Fibroblast of the aortic adventitia (primary cell): ENCODE measurements around the gene CLRN3. TPM values are rescaled to one million over a fixed set of nuclear protein-coding genes. Genes with fewer than 3 reads are reported as not detected.

Experiments used
- DNase-seq: peaks from one replicate; pipeline ENCODE4 v3.0.0-alpha.2; 2010; ENCODE audit warnings: low read depth
- H3K4me3 ChIP-seq: 2 replicates; pipeline ENCODE4 v1.5.1; 2011; ENCODE audit warnings: low read depth, mild to moderate bottlenecking, control low read depth, low read length, moderate library complexity
- CTCF ChIP-seq: IDR thresholded peaks from 2 replicates; pipeline ENCODE4 v1.5.1; 2011; ENCODE audit warnings: mild to moderate bottlenecking, low read length, control low read depth, inconsistent platforms; ENCODE audit not compliant: insufficient read depth
- total RNA-seq: library from RNA; depleted of rRNA; stranded (reverse); fragments of >200 nt; gene quantifications from 2 replicates; pipeline ENCODE4 v1.2.3, GENCODE V29; 2012; ENCODE audit warnings: low replicate concordance

The CLRN3 gene
- total RNA-seq, 1 donor = not detected

GRCh38 chr10:127851661-127852194 lies 41.0 kb downstream of the CLRN3 start:
- no peak overlapping the region for H3K4me3 ChIP-seq
- TF ChIP-seq CTCF = no peak
- no peak for DNase-seq

GRCh38 chr10:127850944-127851343 lies 41.8 kb downstream of the CLRN3 start:
- H3K4me3 ChIP-seq = no peak overlapping the region
- no peak for DNase-seq
- no peak for TF ChIP-seq CTCF

GRCh38 chr10:127849921-127850320 lies 42.8 kb downstream of the CLRN3 start:
- H3K4me3 ChIP-seq = no peak overlapping the region
- DNase-seq = no peak
- no peak for TF ChIP-seq CTCF

- TF ChIP-seq CTCF = no peak
Observed at GRCh38 chr10:127849224-127849623, 43.5 kb downstream of the CLRN3 start.

GRCh38 chr10:127848226-127848625 lies 44.5 kb downstream of the CLRN3 start:
- TF ChIP-seq CTCF = no peak
- no peak for DNase-seq
- no peak overlapping the region for H3K4me3 ChIP-seq

More at GRCh38 chr10:127849224-127849623, 43.5 kb downstream of the CLRN3 start:
- no peak overlapping the region for H3K4me3 ChIP-seq
- no peak for DNase-seq

GRCh38 chr10:127845756-127846155 lies 47.0 kb downstream of the CLRN3 start:
- H3K4me3 ChIP-seq = no peak overlapping the region
- DNase-seq = no peak
- TF ChIP-seq CTCF = no peak

GRCh38 chr10:127840884-127841283 lies 51.9 kb downstream of the CLRN3 start:
- DNase-seq = no peak
- no peak overlapping the region for H3K4me3 ChIP-seq
- no peak for TF ChIP-seq CTCF
